PC-3 (cell line): ENCODE measurements around the gene MSH3. TPM values are rescaled to one million over a fixed set of nuclear protein-coding genes. Genes with fewer than 3 reads are reported as not detected.

Experiments used
- ATAC-seq: fragments of 200-7000 bp; cut with Tn5 transposase; 2 replicates; pipeline ENCODE4 v1.9.1; 2020; ENCODE audit warnings: mild to moderate bottlenecking, moderate library complexity
- BruUV-seq: library from RNA; stranded (reverse); fragments of 400-500 nt; replicated peaks from 2 replicates; lab custom pipeline; 2021; lab: Mats Ljungman, UMichigan
- CTCF ChIA-PET: fragments of 300-600 bp; sonication (Branson Sonifier 250); formaldehyde crosslinking; loops from one replicate; lab custom pipeline; 2022; ENCODE audit warnings: antibody characterized with exemption; lab: Charles Lee
- POLR2A ChIA-PET: fragments of 300-600 bp; sonication (Branson Sonifier 250); formaldehyde crosslinking; loops from one replicate; lab custom pipeline; 2022; ENCODE audit warnings: antibody characterized with exemption; ENCODE audit not compliant: unreplicated experiment; lab: Charles Lee
- DNase-seq: peaks from one replicate; pipeline ENCODE4 v3.0.0-alpha.2; 2015
- H2AFZ ChIP-seq: fragments of 300-600 bp; sonication (generic); 2 replicates; pipeline ENCODE4 v1.6.0; 2016; ENCODE audit warnings: antibody characterized with exemption, low read length
- H3F3A ChIP-seq: fragments of 300-600 bp; sonication (generic); one replicate; pipeline ENCODE4 v1.6.0; 2017; ENCODE audit warnings: antibody characterized with exemption, low read length, control low read depth, mild to moderate bottlenecking; ENCODE audit not compliant: unreplicated experiment
- H3K27ac ChIP-seq: fragments of 300-600 bp; sonication (generic); 2 replicates; pipeline ENCODE4 v1.5.1; 2016; ENCODE audit warnings: mild to moderate bottlenecking, low read length
- H3K27me3 ChIP-seq: fragments of 300-600 bp; sonication (generic); 2 replicates; pipeline ENCODE4 v1.6.1; 2016; ENCODE audit warnings: low read length, mixed read lengths
- H3K36me3 ChIP-seq: fragments of 300-600 bp; sonication (generic); 2 replicates; pipeline ENCODE4 v1.6.1; 2016; ENCODE audit warnings: low read depth, mixed run types, low read length, mixed read lengths
- H3K4me1 ChIP-seq: fragments of 300-600 bp; sonication (generic); 2 replicates; pipeline ENCODE4 v1.5.1; 2016; ENCODE audit warnings: low read length; ENCODE audit not compliant: insufficient read depth
- H3K4me2 ChIP-seq: fragments of 300-600 bp; sonication (generic); 2 replicates; pipeline ENCODE4 v1.6.0; 2016; ENCODE audit warnings: low read length
- H3K4me3 ChIP-seq: fragments of 300-600 bp; sonication (generic); 2 replicates; pipeline ENCODE4 v1.5.1; 2016; ENCODE audit warnings: mild to moderate bottlenecking, low read length, mixed read lengths
- H3K79me2 ChIP-seq: fragments of 300-600 bp; sonication (generic); 2 replicates; pipeline ENCODE4 v1.6.1; 2017; ENCODE audit warnings: low read length, mixed read lengths
- H3K9ac ChIP-seq: fragments of 300-600 bp; sonication (generic); 2 replicates; pipeline ENCODE4 v1.6.0; 2016; ENCODE audit warnings: mild to moderate bottlenecking, low read length
- H3K9me2 ChIP-seq: fragments of 300-600 bp; sonication (generic); replicated peaks from 2 replicates; pipeline ENCODE4 v1.6.1; 2016; ENCODE audit warnings: mixed run types, low read length, mixed read lengths
- H3K9me3 ChIP-seq: fragments of 300-600 bp; sonication (generic); 2 replicates; pipeline ENCODE4 v1.6.1; 2016; ENCODE audit warnings: low read length, mixed read lengths
- H4K20me1 ChIP-seq: fragments of 300-600 bp; sonication (generic); 2 replicates; pipeline ENCODE4 v1.6.1; 2016; ENCODE audit warnings: low read length, mixed read lengths
- CTCF ChIP-seq: fragments of 300-600 bp; sonication (generic); conservative IDR thresholded peaks from 2 replicates; pipeline ENCODE4 v1.5.1; 2017; ENCODE audit warnings: antibody characterized with exemption, low read depth, mild to moderate bottlenecking, low read length
- EZH2 ChIP-seq: fragments of 300-600 bp; sonication (generic); IDR thresholded peaks from one replicate; pipeline ENCODE4 v1.6.1; 2017; ENCODE audit warnings: antibody characterized with exemption, mild to moderate bottlenecking, low read length; ENCODE audit not compliant: unreplicated experiment
- EZH2phosphoT487 ChIP-seq: fragments of 300-600 bp; sonication (generic); IDR thresholded peaks from 2 replicates; pipeline ENCODE4 v1.6.1; 2018; ENCODE audit warnings: mild to moderate bottlenecking, antibody characterized with exemption, low read length, borderline replicate concordance
- intact Hi-C: fragments of 100-400 bp; cut with micrococcal nuclease; formaldehyde crosslinking; loops from 2 replicates; pipeline ENCODE4 v1.9.0; 2023
- total RNA-seq: library from RNA; depleted of rRNA; stranded (reverse); fragments of >200 nt; gene quantifications from 2 replicates; pipeline ENCODE4 v1.2.3, GENCODE V29; 2014

Gene MSH3
- total RNA-seq, 1 experiment from 2014 or later: 9.0 TPM

GRCh38 chr5:80665057-80665456, 10.6 kb downstream of the MSH3 start:
- H3K79me2 ChIP-seq: no peaks in the 10 kb centered on the region
- CTCF ChIA-PET: no interaction called here
- ATAC-seq (no peak), DNase-seq (no peak)
- TF ChIP-seq EZH2 (no peak), EZH2phosphoT487 (no peak), CTCF (no peak)
- POLR2A ChIA-PET: no interaction called here
- no peak overlapping the region for H3K4me2 ChIP-seq
- no TSS peak for BruUV-seq
- no peaks in the 10 kb centered on the region for H3K27me3 ChIP-seq
- no peak overlapping the region for H3K9ac ChIP-seq
- H3K4me1 ChIP-seq: no peaks in the 10 kb centered on the region
- H3K27ac ChIP-seq: no peak overlapping the region
- H3F3A ChIP-seq: no peaks in the 10 kb centered on the region
- no peak overlapping the region for H2AFZ ChIP-seq
- no peaks in the 10 kb centered on the region for H3K9me3 ChIP-seq
- H3K4me3 ChIP-seq: no peak overlapping the region
- H3K36me3 ChIP-seq: no peaks in the 10 kb centered on the region; the same call in none of the 2 replicates
- H4K20me1 ChIP-seq: no peaks in the 10 kb centered on the region
- intact Hi-C loops: no loop called here
- no peaks in the 10 kb centered on the region for H3K9me2 ChIP-seq

- Histone ChIP-seq H3K36me3 (no peaks in the 10 kb centered on the region; the same call in none of the 2 replicates), H3K79me2 (no peaks in the 10 kb centered on the region), H2AFZ (no peak overlapping the region), H3F3A (no peaks in the 10 kb centered on the region), H3K27me3 (no peaks in the 10 kb centered on the region), H3K9me3 (no peaks in the 10 kb centered on the region), H4K20me1 (no peaks in the 10 kb centered on the region), H3K27ac (no peak overlapping the region), H3K4me3 (no peak overlapping the region), H3K9ac (no peak overlapping the region), H3K9me2 (no peaks in the 10 kb centered on the region), H3K4me1 (no peaks in the 10 kb centered on the region), H3K4me2 (no peak overlapping the region)
- intact Hi-C loops: no loop called here
- ATAC-seq: no peak
- TF ChIP-seq EZH2: no peak
- no peak for TF ChIP-seq EZH2phosphoT487
- no peak for TF ChIP-seq CTCF
- CTCF ChIA-PET: no interaction called here
- BruUV-seq: no TSS peak
- no peak for DNase-seq
- POLR2A ChIA-PET: interaction anchor here (0.7 kb wide), 1 partner anchor 660 kb away, joined by 3 read pairs; no protein-coding TSS in a partner anchor
Observed at GRCh38 chr5:80667384-80667783, 12.9 kb downstream of the MSH3 start.

DNA sequence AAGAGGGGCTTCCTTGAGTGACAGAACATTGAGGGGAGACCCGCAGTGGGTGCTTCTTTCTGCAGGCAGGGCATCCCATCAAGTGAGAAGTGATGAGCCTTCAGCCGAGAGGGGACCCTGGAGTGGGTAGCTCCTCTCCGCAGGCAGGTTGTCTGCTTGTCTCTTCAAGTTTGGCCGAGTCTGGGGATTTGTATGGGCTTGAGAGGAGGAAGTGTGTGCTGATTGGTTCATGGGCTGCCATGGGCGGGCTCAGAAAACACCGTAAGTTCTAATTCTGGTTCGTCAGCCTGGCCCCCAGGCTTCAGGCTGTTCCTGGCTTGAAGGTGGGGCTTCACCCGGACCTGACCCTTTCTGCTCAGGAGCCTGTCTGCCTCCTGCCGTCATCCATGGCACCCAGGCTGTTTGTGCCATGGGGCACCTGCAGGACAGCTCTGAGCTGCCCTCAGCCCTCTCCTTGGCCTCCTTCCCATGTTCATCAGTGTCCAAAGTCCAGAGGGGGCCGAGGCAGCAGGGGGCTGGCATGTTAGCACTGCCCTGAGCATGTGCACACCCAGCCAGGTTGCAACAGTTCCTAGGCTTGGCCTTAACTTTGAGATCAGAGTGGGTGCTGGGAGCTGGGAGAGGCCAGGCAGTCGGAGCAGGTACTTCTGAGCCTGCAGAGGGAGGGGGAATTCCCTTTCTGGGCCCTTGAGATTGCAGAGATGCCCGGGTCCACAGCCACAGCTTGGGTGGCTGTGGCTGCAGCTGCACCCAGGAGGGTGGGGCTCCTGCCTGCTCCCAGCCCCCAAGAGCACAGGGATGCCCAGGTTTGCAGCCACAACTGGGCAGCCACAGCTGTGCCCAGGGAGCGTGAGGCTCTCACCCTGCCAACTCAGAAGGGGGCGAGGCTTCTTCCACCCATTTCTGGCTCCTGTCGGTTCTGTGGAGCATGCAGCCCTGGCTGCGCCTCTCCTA, 13.8 kb downstream of the MSH3 start:
- intact Hi-C loops: no loop called here
- no peak overlapping the region for H3K9ac ChIP-seq
- H3K4me2 ChIP-seq: no peak overlapping the region
- TF ChIP-seq EZH2 (no peak), CTCF (no peak), EZH2phosphoT487 (no peak)
- DNase-seq: no peak
- H3K27me3 ChIP-seq: no peaks in the 10 kb centered on the region
- H4K20me1 ChIP-seq: no peaks in the 10 kb centered on the region
- POLR2A ChIA-PET: no interaction called here
- no peak overlapping the region for H3K4me3 ChIP-seq
- no peak overlapping the region for H3K27ac ChIP-seq
- no peaks in the 10 kb centered on the region for H3F3A ChIP-seq
- ATAC-seq: no peak
- H3K9me2 ChIP-seq: no peaks in the 10 kb centered on the region
- H3K36me3 ChIP-seq: peaks cover 7% of the 10 kb centered on the region
- no peaks in the 10 kb centered on the region for H3K9me3 ChIP-seq
- CTCF ChIA-PET: no interaction called here
- H3K4me1 ChIP-seq: no peaks in the 10 kb centered on the region
- no peaks in the 10 kb centered on the region for H3K79me2 ChIP-seq
- BruUV-seq: no TSS peak
- no peak overlapping the region for H2AFZ ChIP-seq
